Amniotic epithelial cell (primary cell): ENCODE results near the gene WDPCP.
"Not testable (repeated sequence)": the region's sequence is repeated elsewhere in the genome, so short reads cannot be mapped to it uniquely, and the experiment has no call there.

ENCODE experiments used
- DNase-seq: peaks from one replicate; pipeline ENCODE4 v3.0.0-alpha.2; 2010; ENCODE audit warnings: low read depth

The WDPCP gene

GRCh38 chr2:63225964-63226686, 362.2 kb downstream of the WDPCP start:
- no peak for DNase-seq

DNA sequence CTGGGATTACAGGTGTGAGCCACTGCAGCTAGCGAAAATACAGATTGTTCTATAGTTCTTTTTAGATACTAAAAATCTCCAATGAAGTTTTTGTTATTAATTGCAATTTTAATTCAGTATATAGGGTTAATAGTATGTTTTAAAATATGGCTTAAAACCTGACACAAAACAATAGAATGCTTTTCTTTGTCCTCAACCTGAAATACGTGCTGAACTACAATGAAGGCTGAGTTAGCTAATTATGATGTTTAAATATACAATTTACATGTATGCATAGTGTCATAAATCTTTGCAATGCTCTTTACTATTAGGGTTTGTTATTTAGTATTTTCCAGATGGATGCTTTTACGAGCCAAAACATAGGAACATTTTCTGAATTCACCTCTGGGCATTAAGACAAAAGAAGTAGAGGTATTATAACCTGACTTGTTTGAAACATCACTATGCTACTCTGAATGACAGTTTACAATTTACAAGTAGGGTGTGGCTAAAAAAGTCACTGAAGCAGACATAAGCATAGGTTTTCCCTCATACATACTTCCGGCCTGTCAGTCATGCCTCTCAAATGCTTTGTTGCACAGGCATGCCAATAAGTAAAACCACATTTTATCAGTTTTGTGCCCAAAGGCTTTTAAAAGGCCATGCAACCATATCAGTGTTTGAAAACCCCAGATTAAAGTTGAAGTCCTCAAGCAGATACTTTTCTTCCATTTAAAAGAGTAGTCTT, 369.3 kb downstream of the WDPCP start:
- no peak for DNase-seq

DNA sequence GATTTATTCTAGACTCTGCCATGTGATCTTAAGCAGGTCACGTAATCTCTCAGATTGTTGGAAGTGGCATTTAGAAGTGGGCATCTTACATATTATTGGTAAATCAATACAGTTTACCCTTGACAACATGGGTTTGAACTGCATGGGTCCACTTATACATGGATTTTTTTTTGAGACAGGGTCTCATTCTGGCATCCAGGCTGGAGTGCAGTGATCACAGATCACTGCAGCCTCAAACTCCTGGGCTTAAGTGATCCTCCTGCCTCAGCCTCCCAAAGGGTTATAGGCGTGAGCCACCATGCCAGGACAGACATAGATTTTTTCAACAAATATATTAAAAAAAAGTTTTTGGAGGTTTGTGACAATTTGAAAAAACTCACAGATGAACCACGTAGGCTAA, 393.0 kb downstream of the WDPCP start:
- no peak for DNase-seq

DNA sequence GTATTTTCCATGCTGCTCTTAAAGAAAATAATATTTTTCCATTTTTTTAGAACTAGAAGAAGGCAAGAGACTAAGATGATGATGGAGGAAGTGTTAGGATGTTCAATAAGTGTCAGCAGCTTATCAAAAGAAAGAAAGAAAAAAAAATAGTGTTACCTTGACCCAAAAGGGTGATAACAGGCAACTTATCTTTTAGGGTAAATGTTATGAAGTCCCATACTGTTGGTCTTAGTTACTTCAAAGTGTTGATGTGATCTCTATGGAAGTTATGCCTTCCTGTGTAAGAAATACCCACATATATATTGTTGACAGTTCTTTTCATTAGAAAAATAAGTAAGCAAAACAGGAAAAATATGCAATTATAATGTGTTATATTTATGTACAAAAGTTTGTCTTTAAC, 394.1 kb downstream of the WDPCP start:
- DNase-seq = no peak

DNA sequence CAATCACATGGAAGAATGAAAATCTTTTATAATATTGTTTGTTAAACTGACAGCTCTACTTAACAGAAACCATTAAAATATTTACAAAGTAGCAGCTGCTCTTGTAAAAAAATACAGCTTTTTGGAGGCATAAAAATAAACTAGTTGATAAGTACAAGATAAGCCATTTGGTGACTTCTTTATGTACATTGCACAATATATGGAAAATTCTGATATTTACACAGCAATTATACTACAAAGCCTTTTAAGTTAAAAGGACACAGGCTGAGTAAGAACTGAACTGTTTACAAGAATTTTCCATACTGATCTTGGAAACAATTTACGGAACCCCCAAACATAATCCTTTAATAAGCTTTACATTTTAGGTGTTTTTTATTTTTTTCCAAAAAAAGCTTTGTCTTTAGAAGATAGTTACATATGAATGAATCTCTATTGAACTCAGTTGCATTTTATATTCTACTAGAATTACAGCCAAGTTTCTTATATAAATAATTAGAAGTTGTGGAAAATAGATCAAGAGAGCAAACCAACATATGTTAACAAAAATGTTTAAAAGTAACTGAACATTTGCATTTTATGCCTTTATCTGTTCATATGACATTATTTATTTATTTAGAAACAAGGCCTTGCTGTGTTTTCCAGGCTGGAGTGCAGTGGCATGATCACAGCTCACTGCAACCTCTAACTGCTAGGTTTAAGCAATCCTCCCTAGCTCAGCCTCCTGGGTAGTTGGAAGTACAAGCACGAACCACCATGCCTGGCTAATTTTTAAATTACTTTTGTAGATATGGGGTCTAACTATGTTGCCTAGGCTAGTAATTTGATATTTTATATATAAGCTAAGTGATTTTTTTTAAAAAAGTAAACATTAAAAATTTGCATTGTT, 395.1 kb downstream of the WDPCP start:
- no peak for DNase-seq

DNA sequence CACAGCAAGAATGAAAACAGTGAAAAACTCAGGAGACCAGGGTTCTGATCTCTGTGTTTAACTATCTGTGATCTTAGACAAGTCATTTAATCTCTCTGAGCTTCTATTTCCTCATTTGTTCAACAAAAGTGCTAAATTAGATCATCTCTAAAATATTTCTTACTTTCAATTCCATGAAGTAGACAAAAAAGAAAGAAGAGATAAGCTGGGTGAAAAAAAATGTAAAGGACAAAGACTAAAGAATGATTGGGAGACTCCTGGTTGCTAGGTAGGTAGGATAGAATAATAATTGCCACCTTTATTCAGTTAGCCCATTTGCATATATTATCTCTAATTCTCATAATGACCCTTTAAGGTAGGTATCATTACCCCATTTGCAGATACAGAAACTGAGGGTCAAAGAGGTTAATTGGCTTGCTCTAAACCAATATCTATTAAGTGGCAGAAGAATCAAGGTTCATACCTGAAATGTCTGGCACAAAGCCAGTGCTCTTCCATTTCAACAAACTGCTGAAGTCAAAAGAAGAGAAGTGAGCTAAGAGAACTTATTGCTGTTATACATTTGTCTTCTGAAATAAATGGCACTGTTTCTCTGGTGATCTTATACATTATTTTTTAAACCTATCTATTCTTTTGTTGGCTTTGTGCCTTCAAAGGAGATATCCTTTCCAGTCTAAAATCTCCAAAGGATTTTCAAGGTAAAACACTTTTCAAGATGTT, 395.9 kb downstream of the WDPCP start:
- no peak for DNase-seq

DNA sequence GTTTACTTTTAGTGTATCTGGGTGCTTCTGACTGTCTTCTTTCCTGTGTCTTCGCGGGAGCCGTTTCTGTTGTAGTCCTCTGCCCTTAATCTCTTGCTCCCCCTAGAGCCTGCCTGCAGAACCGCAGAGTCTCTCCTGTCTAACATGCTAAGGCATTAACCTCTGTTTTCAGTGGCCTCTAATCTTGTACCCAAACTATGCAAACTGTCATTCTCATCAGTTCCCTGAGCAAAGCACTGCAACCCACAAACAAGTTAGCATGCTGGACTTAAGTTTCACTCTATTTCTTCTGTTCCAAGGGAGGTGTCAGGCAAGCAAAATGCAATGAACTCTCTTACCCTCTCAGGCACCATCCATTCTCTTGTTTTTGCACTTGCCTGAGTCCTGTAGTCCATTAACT, 399.3 kb downstream of the WDPCP start:
- peak; percentile 51 for DNase-seq

DNA sequence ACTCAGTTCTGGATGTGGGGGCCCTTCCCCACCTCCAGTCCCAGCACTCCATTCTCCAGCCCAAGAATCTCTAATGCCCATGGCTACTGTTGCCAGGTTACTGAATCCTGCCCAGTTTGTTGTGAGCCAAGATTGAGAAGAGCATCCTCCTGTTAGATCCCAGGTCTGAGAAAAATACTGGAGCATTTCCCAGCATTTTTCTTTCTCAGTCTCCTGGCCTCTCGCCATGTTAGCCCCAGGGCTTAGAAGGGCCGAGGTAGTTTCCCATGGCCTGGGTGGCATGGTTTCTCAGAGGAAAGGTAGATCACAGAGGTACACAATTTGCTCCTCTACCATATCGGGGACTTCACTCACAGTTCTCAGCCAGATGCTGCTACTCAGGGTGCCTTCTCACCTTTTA, 401.9 kb downstream of the WDPCP start:
- DNase-seq = no peak

DNA sequence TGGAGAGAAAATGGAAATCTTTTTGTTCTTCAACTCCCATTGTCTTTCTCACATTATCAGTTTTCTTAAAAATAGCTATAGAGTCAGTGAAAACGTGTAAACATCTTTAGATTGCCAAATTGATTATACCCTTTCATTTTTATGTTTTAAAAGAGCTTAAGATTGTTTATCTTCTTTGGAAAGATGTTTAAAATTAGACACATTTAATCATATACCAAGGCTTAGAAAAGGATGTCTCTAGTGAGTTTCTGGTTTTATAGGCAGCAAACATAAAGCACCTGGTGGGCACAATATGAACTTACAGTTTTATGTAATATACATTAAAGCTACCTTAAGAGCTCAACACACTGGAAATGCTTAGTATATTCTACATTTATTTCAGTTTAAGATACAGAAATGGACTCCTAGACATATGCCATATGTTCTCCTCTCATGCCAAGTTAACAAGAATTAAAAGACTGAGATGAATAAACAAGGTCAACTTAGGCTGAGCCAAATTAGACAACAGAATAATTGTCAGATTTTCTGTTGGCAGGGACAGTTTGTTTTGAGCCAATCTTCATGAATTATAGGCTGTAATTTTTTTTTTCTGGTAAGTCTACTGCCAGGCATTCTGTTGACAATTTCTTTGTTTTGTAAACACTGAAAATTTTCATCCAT, 425.0 kb downstream of the WDPCP start:
- DNase-seq = no peak

GRCh38 chr2:63159262-63159661, 429.0 kb downstream of the WDPCP start:
- DNase-seq = no peak

DNA sequence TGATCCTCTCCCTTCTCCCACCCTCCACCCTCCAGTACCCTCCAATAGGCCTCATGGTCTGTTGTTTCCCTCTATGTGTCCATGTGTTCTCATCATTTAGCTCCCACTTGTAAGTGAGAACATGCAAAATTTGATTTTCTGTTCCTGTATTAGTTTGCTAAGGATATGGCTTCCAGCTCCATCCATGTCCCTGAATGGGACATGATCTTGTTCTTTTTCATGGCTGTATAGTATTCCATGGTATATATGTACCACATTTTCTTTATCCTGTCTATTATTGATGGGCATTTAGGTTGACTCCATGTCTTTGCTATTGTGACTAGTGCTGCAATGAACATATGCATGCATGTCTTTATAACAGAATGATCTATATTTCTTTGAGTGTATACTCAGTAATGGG, 451.6 kb downstream of the WDPCP start:
- DNase-seq = not testable (repeated sequence)

- no peak for DNase-seq
These were observed 456.3 kb downstream of the WDPCP start for GRCh38 chr2:63132020-63132419.

GRCh38 chr2:63131196-63131595, 457.1 kb downstream of the WDPCP start:
- DNase-seq = no peak

GRCh38 chr2:63127594-63127993, 460.7 kb downstream of the WDPCP start:
- DNase-seq = no peak

- no peak for DNase-seq
These were observed 463.4 kb downstream of the WDPCP start for GRCh38 chr2:63124850-63125249.

- no peak for DNase-seq
These were observed 464.1 kb downstream of the WDPCP start for GRCh38 chr2:63124218-63124617.

- no peak for DNase-seq
These were observed 465.4 kb downstream of the WDPCP start for GRCh38 chr2:63122921-63123320.

DNA sequence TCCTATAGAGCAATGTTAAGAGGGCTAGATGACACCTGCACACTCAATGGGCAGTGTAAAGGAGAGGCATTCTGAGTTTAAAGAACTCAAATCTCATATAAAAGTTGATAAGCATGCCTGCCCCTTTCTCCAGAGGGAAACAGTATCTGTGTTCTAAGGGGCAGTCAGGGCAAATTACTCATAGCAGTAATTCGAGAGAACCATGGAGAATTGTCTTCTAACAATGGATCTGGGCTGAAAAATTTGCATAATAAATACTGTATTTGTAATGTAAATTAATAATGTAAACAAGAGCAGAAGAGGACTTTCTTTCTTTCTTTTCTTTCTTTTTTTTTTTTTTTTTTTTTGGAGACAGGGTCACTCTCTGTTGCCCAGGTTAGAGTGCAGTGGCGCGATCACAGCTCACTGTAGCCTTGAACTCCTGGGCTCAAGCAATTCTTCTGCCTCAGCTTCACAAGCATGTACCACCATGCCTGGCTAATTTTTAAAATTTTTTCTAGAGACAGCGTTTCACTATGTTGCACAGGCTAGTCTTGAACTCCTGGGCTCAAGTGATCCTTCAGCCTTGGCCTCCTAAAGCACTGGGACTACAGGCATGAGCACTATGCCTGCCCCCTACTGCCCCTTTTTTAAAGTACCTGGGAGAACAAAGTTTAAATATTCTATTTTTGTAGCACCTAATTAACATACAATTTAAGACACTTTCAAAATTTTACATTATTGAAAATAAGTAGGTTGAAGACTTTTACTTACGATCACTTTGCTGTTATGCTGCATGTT, 467.0 kb downstream of the WDPCP start:
- no peak for DNase-seq

DNA sequence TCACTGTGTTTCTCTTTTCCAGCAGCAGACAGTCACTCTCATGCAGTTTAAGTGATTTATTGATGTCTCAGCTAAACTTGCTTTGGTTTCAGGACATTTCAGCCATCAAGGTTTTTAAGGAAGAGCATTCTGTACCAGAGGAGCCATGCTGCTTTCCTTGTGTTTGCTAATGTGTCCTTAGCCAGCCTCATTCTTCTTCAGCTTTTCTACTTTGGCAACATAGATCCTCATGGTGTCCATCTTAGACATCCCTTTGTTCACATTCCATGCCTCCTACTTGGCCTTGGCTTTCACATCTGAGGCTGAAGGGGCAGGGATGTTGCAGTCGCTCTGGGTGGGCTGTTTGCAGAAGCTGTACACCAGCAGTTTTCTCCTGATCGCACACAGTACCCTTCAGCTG, 469.5 kb downstream of the WDPCP start:
- no peak for DNase-seq

DNA sequence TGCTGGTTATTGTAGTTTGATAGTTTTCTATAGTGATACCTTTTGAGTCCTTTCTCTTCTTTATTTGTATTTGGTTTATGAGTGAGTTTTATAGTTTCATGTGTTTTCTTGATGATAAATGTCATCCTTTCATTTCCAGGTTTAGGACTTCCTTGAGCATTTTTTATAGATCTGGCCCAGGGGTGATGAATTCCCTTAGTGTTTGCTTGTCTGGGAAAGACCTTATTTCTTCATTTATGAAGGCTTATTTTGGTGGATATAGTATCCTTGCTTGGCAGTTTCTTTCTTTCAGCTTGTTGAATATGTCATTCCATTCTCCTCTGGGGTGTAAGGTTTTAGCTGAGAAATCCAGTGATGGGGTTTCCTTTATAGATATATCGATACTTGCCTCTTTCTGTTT, 483.8 kb downstream of the WDPCP start:
- no peak for DNase-seq

DNA sequence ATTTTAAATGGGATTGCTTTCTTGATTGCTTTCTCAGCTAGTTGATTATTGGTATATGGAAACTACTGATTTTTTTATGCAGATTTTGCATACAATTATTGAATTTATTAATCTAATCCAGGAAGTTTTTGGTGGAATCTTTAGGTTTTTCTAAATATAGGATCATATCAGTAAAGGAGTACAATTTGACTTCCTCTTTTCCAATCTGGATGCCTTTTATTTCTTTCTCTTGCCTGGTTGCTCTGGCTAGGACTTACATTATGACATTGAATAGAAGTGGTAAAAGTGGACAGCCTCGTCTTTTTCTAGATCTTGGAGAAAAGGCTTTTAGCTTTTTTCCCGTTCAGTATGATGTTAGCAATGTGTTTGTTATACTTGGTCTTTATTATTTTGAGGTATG, 486.3 kb downstream of the WDPCP start:
- DNase-seq = no peak
